ENCODE measurements around the gene RMI2.

- TF ChIP-seq CTCF (IDR thresholded peaks at IDR 0.05), result no peak
- no peak for TF ChIP-seq POLR2A (IDR thresholded peaks at IDR 0.05)
These were observed 53.6 kb downstream of the RMI2 start for GRCh38 chr16:11398851-11399250.
